Kidney (tissue), 14 donors: Measurements from ENCODE around the gene EXOC3. TPM values are rescaled to one million over a fixed set of nuclear protein-coding genes. Genes with fewer than 3 reads are reported as not detected.
A peak's percentile ranks its signal among the peaks of the same experiment; 100 is the strongest.

Source experiments
- DNase-seq, 5 donors: peaks; one replicate each; pipeline ENCODE4 v3.0.0-alpha.2; 2013 to 2020
- FAIRE-seq: peaks from 2 replicates; lab custom pipeline; 2012; peaks lifted over from hg19 to GRCh38; lab: Jason Lieb, UNC
- H3K27ac ChIP-seq, 2 donors: one replicate each; pipeline ENCODE4 v1.7.0; 2013; ENCODE audit warnings: low read depth in 2 of 2, low read length in 2 of 2, inconsistent platforms in 1 of 2
- H3K27me3 ChIP-seq: one replicate; pipeline ENCODE4 v1.7.1; 2013; ENCODE audit warnings: low read length, inconsistent platforms; ENCODE audit not compliant: control insufficient read depth, insufficient read depth
- H3K36me3 ChIP-seq, 3 donors: one replicate each; pipeline versions ENCODE4 v1.7.0 to v1.7.1; 2013; ENCODE audit warnings: low read length in 3 of 3, control low read depth in 1 of 3, inconsistent platforms in 1 of 3; ENCODE audit not compliant: insufficient read depth in 3 of 3, control insufficient read depth in 2 of 3
- H3K4me1 ChIP-seq, 3 donors: one replicate each; pipeline versions ENCODE4 v1.7.0 to v1.7.1; 2013; ENCODE audit warnings: low read length in 3 of 3, inconsistent platforms in 1 of 3, low read depth in 1 of 3; ENCODE audit not compliant: control insufficient read depth in 2 of 3, insufficient read depth in 2 of 3
- H3K4me3 ChIP-seq, 3 donors: one replicate each; pipeline versions ENCODE4 v1.7.0 to v1.8.1; 2013; ENCODE audit warnings: low read length in 3 of 3, control low read depth in 1 of 3, inconsistent platforms in 1 of 3
- H3K9ac ChIP-seq, 3 donors: one replicate each; pipeline versions ENCODE4 v1.7.0 to v1.7.1; 2013; ENCODE audit warnings: low read length in 3 of 3, control low read depth in 1 of 3, inconsistent platforms in 1 of 3
- H3K9me3 ChIP-seq, 3 donors: one replicate each; pipeline versions ENCODE4 v1.7.0 to v1.7.1; 2013; ENCODE audit warnings: low read length in 3 of 3, control low read depth in 1 of 3, inconsistent platforms in 1 of 3; ENCODE audit not compliant: control insufficient read depth in 2 of 3, insufficient read depth in 1 of 3
- intact Hi-C: fragments of 100-400 bp; cut with DNase I; formaldehyde crosslinking; loops from one replicate; pipeline ENCODE4 v1.11.1; 2022
- polyA plus RNA-seq: library from polyadenylated mRNA; stranded (reverse); fragments of 350-450 nt; fragmentation: Illumina TruSeq; extraction: RNeasy Lipid Tissue Mini Kit (QIAGEN cat#74804); gene quantifications from one replicate; pipeline ENCODE4 v1.2.3, GENCODE V29; 2014; ENCODE audit warnings: low read depth, low replicate concordance; ENCODE audit not compliant: insufficient read depth
- total RNA-seq: library from RNA; stranded (reverse); fragmentation: NEBNext Ultra II Directional; extraction: Animal tissue kit (Norgen Biotek cat#: 25700); gene quantifications from one replicate; pipeline ENCODE4 v1.2.1, GENCODE V29; 2021
- TF ChIP-seq, protein P1 (sequence below): IDR thresholded peaks from 3 replicates; pipeline ENCODE4 v1.5.1; 2012; ENCODE audit warnings: mild to moderate bottlenecking, moderate library complexity, borderline replicate concordance; ENCODE audit not compliant: insufficient read depth; ENCODE audit errors: extremely low read depth
- donor health status: control.
- donor health status: control.
- donor health status: control.
- donor health status: control.
- donor health status: control.
- donor health status: DM: yes; HTN: yes; CAD: no.
- donor health status: Normal renal cell carcinoma (clear cell type).

The EXOC3 gene
- total and polyA plus RNA-seq, 2 donors from 2014 or later, result 40.5 to 71.5 TPM

- no peaks in the 10 kb centered on the region for H3K27me3 ChIP-seq
- intact Hi-C loops, result no loop called here
- no peak overlapping the region for H3K27ac ChIP-seq
- no peak overlapping the region for H3K9ac ChIP-seq
- H3K36me3 ChIP-seq, result no peaks in the 10 kb centered on the region
- no peak overlapping the region for H3K4me3 ChIP-seq
- DNase-seq (no peak), FAIRE-seq (no peak)
- TF ChIP-seq, protein P1, sequence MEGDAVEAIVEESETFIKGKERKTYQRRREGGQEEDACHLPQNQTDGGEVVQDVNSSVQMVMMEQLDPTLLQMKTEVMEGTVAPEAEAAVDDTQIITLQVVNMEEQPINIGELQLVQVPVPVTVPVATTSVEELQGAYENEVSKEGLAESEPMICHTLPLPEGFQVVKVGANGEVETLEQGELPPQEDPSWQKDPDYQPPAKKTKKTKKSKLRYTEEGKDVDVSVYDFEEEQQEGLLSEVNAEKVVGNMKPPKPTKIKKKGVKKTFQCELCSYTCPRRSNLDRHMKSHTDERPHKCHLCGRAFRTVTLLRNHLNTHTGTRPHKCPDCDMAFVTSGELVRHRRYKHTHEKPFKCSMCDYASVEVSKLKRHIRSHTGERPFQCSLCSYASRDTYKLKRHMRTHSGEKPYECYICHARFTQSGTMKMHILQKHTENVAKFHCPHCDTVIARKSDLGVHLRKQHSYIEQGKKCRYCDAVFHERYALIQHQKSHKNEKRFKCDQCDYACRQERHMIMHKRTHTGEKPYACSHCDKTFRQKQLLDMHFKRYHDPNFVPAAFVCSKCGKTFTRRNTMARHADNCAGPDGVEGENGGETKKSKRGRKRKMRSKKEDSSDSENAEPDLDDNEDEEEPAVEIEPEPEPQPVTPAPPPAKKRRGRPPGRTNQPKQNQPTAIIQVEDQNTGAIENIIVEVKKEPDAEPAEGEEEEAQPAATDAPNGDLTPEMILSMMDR, result no peak
- peaks cover 0 to 21% (median 6%) of the 10 kb centered on the region in 3 donors for H3K4me1 ChIP-seq
- H3K9me3 ChIP-seq, result no peaks in the 10 kb centered on the region
These were observed 55.0 kb downstream of the EXOC3 start for GRCh38 chr5:497871-498509.

- H3K4me3 ChIP-seq, result no peak overlapping the region
- DNase-seq (no peak), FAIRE-seq (no peak)
- H3K27ac ChIP-seq, result peak overlapping the region; percentile 28 to 34
- no peak overlapping the region for H3K9ac ChIP-seq
- H3K27me3 ChIP-seq, result no peaks in the 10 kb centered on the region
- TF ChIP-seq, protein P1, result no peak
- H3K9me3 ChIP-seq, result no peaks in the 10 kb centered on the region
- intact Hi-C loops, result no loop called here
- H3K36me3 ChIP-seq, result no peaks in the 10 kb centered on the region
- peaks cover 0 to 21% (median 6%) of the 10 kb centered on the region in 3 donors for H3K4me1 ChIP-seq
These were observed 56.5 kb downstream of the EXOC3 start for GRCh38 chr5:499233-500209.

DNA sequence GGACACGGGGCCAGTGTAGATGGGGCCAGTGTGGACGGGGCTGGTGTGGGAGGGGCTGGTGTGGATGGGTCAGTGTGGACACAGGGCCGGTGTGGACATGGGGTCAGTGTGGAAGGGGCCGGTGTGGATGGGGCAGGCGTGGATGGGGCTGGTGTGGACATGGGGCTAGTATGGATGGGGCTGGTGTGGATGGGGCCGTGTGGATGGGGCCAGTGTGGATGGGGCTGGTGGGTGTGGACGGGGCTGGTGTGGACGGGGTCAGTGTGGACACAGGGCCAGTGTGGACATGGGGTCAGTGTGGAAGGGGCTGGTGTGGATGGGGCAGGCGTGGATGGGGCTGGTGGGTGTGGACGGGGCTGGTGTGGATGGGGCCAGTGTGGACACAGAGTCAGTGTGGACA lies 57.5 kb downstream of the EXOC3 start:
- TF ChIP-seq, protein P1, result no peak
- FAIRE-seq, result no peak
- Histone ChIP-seq H3K27ac (peak overlapping the region; percentile 81 to 87), H3K4me1 (peaks cover 0 to 21% (median 6%) of the 10 kb centered on the region in 3 donors), H3K4me3 (no peak overlapping the region), H3K9ac (no peak overlapping the region), H3K9me3 (no peaks in the 10 kb centered on the region), H3K36me3 (no peaks in the 10 kb centered on the region), H3K27me3 (no peaks in the 10 kb centered on the region)
- no peak for DNase-seq
- intact Hi-C loops, result no loop called here
